GM19468 (cell line): ENCODE data around the gene DCAF17.

Source experiments
- ATAC-seq: cut with Tn5 transposase; IDR thresholded peaks from one replicate; pipeline ENCODE4 v1.9.1; 2021; ENCODE audit warnings: mild to moderate bottlenecking, moderate library complexity, moderate number of reproducible peaks; ENCODE audit not compliant: unreplicated experiment; ENCODE audit errors: extremely low read depth

The DCAF17 gene

GRCh38 chr2:171434013-171434989, at the start of gene DCAF17:
Gene DCAF17 (plus strand): TSS chr2:171434226. CDS start chr2:171434578, 352 bp downstream.
- peak; percentile 90 for ATAC-seq

DNA sequence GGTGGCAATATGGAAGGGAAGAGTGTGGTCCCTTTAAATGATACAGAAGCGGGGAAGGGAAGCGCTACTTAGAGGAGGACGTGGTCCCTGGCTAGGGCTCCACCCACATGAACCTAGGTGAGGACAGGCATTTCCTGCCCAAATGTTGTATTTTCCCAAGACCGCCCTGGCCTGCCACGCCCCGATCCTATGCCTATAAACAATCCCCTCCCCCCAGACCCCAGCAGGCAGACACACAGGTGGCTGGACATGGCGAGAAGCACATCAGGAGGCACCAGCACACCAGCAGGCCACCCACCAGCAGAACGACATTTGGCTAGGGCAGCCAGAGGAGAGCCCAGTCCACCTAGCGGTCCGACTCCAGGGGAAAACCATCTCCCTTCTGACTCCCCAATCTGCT, 47.4 kb upstream of the DCAF17 start:
- no peak for ATAC-seq

GRCh38 chr2:171387052-171387451, 47.0 kb upstream of the DCAF17 start:
- ATAC-seq, result no peak

DNA sequence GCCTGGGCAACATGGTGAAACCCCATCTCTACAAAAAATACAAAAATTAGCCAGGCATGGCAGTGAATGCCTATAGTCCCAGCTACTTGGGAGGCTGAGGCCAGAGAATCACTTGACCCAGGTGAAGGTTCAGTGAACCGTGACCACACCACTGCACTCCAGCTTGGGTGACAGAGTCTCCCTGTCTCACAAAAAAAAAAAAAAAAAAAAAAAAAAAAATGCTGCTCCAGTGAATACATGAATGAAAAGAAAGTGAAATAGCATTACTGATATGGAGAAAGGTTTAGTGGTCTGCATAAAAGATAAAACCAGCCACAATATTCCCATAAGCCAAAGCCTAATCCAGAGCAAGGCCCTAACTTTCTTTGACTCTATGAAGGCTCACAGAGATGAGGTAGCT, 44.7 kb upstream of the DCAF17 start:
- ATAC-seq, result peak; percentile 41

DNA sequence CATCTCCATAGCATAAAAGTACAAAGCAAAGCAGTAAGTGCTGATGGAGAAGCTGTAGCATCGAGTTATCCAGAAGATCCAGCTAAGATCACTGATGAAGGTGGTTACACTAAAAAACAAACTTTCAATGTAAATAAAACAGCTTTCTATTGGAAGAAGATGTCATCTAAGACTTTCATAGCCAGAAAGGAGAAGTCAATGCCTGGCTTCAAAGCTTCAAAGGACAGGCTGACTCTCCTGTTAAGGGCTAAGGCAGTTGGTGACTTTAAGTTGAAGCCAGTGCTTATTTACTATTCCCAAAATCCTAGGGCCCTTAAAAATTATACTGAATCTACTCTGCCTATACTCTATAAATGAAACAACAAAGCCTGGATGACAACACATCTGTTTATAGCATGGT, 44.2 kb upstream of the DCAF17 start:
- no peak for ATAC-seq

DNA sequence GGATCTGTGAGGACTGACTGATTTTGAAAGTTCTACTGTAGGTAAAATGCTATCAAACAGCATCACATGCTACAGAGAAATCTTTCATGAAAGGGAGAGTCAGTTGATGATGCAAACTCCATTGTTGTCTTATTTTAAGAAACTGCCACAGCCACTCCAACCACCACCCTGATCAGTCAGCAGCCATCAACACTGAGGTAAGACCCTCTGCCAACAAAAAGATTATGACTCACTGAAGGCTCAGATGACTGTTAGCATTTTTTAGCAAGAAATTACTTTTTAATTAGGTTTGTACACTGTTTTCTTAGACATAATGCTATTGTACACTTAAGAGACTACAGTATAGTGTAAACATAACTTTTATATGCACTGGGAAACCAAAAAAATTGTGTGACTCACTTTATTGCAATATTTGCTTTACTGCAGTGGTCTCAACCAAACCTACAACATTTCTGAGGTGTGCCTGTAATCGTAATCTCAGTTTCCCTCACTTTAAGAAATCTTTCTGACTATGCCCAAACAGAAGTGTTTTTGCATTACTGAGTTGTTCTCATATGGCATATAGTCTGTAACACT, 43.0 kb upstream of the DCAF17 start:
- ATAC-seq, result no peak

- ATAC-seq, result no peak
Observed at GRCh38 chr2:171391532-171391931, 42.5 kb upstream of the DCAF17 start.

DNA sequence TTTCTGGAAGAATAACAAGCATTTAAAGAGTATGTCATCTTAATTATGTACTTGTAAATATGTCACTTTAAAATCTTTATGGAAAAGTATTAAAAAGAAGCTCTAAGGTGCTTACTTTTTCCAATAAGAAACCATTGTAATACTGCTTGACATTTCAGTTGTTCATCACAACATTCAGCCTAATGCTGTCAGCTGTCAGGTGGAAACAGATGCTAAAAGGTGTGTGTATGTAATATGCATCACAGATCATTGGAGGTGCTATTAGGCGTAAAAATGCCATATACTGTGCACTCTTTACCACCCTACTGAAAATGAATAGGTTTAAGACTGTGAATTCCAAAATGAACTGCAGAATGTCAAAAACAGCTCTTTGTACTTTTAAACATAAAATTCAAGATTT, 40.5 kb upstream of the DCAF17 start:
- no peak for ATAC-seq

GRCh38 chr2:171394164-171394740, 39.8 kb upstream of the DCAF17 start:
- no peak for ATAC-seq

DNA sequence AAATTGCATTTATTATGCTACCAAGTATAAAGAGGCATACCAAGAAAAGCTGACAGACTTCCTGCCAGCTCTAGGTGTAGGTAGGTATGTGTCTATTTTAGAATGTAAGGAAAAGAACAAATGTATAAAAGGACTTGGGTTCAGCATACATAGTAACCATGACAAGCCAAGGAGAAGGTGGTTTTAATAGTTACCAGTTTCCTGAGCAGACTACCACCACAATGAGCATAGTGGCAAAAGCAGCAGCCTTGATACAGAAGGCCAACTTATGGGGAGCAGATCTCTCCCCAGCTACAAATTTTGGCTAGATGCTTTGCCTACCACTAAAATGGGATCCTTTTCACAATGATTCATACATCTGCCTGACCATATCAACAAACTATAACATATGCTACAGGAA, 34.7 kb upstream of the DCAF17 start:
- ATAC-seq, result no peak

DNA sequence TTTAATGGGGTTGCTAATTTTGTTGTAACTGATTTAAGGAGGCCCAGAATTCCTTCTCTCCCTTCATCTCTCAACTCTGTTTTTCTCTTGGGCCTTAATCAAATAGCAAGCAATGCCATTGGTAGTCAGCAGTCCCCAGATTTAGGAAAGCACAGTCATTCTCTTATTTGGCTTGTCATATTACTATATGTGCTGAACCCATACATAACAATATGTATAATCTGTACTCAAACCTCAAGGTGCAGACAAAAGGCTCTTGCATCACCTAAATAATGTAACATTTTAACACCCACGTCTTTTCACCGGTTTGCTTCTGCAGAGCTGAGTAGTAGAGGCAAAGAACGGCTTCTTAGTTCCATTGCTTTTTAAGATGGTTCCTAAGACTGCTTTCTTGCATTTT, 33.6 kb upstream of the DCAF17 start:
- ATAC-seq, result no peak

GRCh38 chr2:171401947-171402346, 32.1 kb upstream of the DCAF17 start:
- ATAC-seq, result no peak

DNA sequence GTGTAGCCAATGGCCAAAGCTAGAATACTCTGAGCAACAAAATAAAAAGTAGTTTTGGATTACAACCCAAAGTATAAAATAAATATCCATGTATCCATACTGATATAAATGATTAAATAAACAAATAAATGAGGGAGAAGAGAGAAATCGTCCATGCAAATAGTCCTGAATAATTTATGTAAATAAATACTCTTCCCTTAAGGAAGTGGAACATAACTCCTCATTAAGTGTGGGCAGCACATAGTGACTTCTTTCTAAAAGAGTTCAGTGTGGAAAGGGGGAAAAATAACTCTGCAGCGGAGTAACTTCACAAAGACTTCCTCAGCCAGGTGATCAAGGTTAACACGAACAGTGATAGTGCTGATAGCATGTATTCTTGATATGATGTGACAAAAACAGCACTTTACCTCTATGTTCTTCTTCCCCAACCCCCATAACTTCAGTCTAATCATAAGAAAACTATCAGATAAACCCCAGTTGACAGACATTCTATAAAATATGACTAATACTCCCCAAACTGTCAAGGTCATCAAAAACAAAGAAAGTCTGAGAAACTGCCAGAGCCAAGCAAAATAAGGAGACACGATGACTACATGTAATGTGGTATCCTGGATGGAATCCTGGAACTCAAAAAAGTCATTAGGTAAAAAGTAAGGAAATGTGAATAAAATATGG, 31.0 kb upstream of the DCAF17 start:
- no peak for ATAC-seq

GRCh38 chr2:171404261-171404660, 29.8 kb upstream of the DCAF17 start:
- no peak for ATAC-seq

- no peak for ATAC-seq
Observed at GRCh38 chr2:171404719-171405118, 29.3 kb upstream of the DCAF17 start.

GRCh38 chr2:171405546-171405945, 28.5 kb upstream of the DCAF17 start:
- no peak for ATAC-seq

DNA sequence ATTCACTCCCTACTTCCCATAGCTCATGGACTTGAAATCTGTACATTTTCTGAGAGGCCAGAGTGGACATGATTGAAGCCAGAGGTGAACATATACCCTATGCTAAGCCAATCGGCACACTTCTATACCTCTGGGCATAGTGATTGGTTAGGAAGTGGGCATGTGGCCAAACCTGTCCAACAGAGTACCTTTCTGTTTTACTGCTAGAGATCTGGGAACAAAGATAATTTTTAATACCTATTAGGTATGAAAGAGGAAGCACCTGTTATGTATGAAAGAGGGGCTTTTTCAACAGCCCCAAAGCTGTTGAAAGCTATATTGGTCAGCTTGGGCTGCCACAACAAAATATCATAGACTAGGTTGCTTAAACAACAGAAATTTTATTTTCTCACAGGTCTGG, 28.0 kb upstream of the DCAF17 start:
- ATAC-seq, result peak; percentile 27

DNA sequence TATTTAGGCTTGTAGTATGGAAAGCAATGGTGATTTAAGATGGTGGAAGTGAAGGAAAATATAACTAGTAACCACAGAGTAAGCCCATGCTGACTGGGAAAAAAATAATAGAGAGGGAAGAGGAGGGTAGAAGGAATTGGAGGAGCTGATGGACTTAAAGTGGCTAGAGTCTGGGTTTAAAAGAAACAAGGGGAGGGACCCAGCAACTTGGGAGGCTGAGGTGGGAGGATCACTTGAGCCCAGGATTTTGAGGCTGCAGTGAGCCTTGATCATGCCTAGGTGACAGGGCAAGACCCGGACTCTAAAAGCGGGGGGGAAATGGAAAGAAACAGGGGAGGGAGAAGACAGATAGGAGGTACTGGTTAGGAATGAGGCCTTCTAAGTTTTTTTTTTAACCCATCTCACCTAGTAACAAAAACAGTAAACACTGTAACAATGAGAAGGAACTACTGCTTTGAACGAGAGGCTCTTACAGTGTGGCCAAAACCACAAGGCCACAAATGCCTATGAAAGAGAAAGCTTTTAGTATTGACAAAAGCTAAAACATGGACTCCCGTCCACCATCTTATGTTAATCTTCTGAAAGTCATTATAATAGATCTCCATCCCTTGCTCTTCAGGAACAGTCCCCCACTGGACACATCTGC, 26.9 kb upstream of the DCAF17 start:
- ATAC-seq, result peak; percentile 65

DNA sequence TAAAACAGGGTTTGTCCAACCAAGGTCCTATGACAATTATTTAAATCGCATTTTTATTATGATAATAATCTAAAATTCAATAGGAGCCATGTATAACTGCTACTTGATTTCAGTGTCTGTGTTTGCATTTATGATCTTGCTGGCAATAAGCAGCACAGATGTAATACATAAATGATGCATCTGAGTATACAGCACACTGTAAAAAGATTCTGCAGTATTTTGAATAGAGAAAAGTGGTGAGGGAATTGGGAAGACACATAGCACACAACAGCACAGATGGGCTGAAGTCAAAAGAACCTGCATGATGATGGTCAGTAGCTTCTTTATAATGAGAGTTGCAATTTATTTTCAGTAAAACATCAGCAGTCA, 26.4 kb upstream of the DCAF17 start:
- no peak for ATAC-seq

DNA sequence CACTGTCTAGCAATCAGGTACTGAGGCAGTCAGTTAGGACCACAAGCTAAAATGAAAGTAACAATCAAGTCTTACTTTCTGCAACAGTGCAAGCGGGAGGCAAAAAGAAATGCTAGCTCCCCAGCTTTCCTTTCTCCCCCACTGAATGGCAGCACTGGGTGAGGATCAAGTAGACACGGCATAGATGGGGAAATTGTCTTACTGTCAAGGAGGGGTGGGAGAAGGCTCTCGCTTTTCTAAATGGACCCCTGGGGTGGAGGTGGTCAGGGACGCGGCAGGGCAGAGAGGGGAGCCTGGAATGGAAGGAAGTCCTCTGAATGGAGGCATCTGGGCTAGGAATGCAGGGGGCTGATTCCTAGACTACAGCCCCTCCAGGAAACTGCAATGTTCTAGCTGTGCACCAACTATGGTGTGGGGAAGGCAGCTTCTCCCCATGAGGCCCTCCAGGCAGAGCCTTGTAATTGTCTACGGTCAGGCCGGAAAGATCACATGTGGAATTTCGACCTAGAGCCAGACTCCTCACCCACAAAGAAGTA, 24.5 kb upstream of the DCAF17 start:
- ATAC-seq, result no peak
